ENCODE results near the gene MAZ. TPM values are rescaled to one million over a fixed set of nuclear protein-coding genes. Genes with fewer than 3 reads are reported as not detected.
A peak's percentile ranks its signal among the peaks of the same experiment; 100 is the strongest.

MAZ gene
- polyA plus RNA-seq, 10 donors = 191 to 282 (median 243) TPM

DNA sequence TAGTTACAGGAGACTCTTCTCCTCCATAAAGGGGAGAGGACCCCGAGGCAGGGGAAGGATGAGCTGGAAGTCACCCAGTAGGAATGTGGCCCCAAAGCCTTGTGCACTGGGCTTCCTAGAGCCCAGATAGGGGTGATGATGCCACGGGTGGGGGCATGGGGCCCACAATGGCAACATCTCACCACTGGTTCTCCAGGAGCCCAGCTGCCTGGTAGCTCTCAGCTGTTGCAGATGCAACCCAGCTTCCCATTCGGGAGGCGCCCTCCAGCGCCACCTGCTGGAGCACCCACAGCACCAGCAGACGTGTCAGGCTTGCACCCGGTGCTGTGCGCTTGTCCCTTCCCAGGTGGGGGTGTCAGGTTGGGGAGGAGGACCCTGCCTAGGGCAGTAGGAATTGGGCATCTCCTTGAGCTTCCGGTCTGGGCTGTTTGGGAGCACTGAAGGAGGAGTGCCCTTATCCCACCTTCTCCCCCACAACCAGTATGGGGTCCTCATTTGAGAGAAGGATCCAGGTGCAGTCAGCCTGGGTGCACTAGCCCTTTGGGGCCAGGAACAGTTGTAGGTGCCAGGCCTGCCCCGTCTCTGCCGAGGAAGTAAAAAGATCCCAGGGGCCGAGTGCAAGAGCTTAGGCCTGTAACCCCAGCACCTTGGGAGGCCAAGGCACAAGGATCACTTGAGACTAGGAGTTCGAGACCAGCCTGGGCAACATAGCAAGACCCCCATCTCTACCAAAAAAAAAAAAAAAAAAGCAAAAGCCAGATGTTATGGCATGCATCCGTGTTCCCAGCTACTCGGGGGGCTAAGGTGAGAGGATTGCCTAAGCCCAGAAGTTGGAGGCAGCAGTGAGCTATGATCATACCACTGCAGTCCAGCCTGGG lies 42.3 kb downstream of the MAZ start:
- DNase-seq = peak; percentile 38 to 68 (median 58)

DNA sequence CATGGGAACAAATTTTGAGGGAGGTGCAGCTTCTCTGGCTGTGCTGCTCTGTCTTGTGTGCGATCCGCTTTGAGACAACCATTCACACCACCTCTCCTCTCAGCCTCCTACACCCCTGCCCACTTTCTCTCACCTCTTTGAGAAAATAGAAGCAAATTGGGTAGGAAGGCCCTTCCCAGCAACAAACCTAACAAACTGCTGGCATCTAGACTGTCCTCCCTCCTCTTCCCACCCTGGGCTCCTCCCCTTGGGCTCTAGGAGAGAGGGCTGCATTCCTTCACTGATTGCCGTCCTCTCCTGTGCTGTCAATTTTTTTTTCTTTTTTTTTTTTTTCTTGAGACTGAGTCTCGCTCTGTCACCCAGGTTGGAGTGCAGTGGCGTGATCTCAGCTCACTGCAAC lies 43.2 kb downstream of the MAZ start:
- DNase-seq = no peak

DNA sequence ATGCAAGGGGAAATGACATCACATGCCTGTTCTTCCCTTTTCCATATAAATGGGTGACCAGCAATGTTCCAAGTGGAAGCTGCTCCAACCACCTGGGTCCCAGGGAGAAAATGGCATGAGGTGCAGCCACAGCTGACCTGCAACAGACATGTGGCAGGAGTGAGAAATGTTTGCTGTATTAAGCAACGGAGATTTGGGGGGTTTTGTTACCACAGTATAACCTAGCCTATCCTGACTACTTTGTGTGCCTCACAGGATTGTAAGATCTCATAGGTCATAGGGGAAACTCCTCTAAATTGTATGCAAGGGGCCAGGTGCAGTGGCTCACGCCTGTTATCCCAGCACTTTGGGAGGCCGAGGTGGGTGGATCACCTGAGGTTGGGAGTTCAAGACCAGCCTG lies 44.7 kb downstream of the MAZ start:
- no peak for DNase-seq

DNA sequence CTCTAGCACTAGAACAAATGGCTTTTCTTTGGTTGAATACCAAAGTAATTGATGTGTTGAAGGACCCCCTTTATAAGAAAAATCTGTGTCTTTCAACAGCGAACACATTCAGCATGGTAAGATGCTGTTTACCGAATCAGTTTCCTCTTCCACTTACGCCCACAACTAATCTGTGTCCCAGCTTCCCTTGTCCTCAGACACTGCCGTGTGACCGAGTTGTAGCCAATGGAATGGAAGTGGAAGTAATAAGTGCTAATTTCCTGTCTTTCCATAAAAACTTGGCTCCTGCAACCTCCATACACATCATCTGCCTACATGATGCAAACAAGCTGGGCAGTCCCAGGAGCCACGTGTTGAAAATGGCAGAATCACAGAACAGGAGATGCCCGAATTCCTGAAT lies 46.3 kb downstream of the MAZ start:
- DNase-seq = peak in 2 of 3 donors; percentile 38 to 56

DNA sequence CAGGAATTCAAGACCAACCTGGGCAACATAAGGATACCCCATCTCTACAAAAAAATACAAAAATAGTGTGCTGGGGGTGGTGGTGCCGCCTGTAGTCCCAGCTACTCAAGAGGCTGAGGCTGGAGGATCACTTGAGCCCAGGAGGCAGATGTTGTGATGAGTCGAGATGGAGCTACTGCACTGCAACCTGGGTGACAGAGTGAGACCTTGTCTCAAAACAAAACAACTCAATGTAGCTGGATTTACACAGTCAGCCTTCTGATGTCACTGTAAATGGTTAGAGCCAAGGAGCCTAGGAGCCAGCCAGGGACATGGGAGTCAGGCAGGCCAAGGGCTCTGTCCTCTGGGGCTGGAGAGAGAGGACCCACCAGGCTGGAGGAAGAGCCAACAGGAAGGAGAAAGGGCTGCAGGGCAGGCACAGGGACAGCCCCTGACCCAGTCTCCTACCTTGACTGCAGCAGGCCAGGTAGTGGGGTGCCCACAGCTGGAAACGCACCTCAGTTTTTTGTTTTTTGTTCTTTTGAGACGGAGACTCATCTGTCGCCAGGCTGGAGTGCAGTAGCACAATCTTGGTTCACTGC lies 48.3 kb downstream of the MAZ start:
- DNase-seq = no peak

DNA sequence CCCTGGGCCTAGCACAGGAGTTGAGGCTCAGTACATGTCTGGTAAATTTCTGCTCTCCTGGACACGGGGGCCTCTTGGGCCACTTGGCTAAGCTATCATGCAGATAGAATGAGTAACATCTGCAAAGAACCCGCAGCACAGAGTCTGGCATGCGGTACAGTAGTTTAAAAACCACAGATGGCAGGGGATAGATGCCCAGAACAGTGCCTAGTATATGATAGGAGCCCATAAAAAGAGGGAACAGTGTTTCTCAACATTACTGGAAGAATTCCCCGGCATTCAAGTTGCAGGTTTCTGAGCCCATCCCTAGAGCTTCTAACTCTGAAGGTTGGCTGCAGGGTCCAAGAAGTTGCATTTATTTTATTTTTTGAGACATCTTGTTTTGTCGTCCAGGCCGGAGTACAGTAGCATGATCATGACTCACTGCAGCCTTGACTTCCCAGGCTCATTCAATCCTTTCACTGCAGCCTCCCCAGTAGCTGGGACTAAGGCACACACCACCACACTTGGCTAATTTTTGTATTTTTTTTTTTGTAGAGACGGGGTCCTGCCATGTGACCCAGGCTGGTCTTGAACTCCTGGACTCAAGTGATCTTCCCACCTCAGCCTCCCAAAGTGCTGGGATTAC lies 50.9 kb downstream of the MAZ start:
- no peak for DNase-seq

DNA sequence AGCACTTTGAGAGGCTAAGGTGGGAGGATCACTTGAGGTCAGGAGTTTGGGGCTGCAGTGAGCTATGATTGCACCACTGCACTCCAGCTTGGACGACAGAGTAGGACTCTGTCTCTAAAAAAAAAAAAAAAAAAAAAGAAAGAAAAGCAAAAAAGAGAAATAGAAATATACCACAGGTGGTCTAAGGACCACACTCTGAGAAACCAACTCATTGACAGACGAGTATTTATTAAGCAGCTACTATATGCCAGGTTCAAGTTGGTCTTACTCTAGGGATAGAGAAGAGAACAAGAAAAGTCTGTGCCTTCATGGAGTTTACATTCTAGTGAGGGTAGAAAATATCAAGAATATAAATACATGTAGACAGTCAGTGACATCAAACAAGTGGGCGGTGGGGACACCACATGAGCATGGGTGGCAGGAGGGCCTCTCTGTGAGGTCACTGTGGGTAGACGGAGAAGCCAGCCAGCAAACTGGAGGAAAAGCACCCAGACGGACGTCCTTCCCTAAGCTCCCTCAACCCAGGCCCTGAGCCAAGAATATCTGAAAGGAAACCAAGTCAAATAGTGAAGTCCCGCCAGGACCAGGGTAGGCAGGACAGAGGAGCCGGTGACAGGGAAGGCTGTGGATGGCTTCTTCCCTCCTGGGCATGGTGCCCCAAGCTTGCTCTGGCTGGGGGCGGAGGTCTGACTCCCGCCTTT lies 52.0 kb downstream of the MAZ start:
- DNase-seq = no peak

DNA sequence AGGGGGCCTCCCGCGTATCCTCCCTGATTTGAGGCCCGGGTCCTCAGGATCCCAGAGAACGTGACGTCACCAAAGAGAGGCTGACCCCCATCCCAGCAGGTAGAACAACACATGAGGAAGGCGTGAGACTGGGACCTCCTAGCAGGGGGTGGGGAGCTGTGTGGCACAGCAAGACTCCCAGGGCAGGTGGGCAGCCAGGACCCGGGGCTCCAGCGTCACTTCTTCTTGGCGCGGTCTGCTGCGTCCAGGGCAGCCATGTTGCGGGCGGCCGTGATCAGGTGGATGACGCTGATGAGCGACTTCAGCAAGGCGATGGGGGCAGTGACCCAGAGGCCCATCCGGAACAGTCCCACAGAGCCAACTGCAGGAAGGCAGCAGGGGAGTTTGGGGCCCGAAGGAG lies 52.6 kb downstream of the MAZ start:
- DNase-seq = no peak

DNA sequence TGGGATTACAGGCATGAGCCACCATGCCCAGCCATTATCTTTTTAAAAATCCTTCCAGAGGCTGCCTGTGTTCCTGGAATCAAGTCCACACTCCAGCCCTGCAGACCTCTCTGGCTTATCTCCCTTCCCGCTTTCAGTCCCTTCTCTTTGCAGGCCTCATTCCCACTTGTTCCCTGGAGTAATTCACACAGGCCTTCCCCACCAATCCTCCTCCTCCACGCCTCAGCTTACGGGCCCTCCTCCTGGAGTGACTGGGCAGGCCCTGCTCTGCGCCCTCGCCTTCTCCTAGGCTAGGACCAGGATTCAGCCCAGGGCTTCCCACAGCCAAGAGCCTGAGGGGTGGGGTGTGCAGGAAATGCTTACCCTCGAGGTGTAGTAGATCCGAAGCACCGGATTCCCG lies 53.9 kb downstream of the MAZ start:
- no peak for DNase-seq

Other genes with a start within 250 kb of the MAZ start
- gene SPN, start 143.3 kb upstream of the MAZ start, polyA plus RNA-seq (ENCODE audit: insufficient read length in 10 of 10) = 1 to 10 TPM in 6 of 10 donors, under 1 TPM in 4; 0.51 to 5.1 (median 1.2) TPM
- gene QPRT, start 127.3 kb upstream of the MAZ start, polyA plus RNA-seq (ENCODE audit: insufficient read length in 10 of 10) = 10 to 100 TPM; 47.6 to 64.3 (median 57.5) TPM
- 1 to 10 TPM in 1 of 10 donors, under 1 TPM in 9; 0.10 to 3.2 (median 0.26) TPM for gene C16orf54, start 60.5 kb upstream of the MAZ start, polyA plus RNA-seq (ENCODE audit: insufficient read length in 10 of 10)
- gene ZG16, start 28.3 kb upstream of the MAZ start, polyA plus RNA-seq (ENCODE audit: insufficient read length in 10 of 10) = under 1 TPM in 1 of 10 donors, not detected in 9; 0.07 TPM
- 10 to 100 TPM; 25.2 to 51.3 (median 29.4) TPM for gene KIF22, start 15.8 kb upstream of the MAZ start, polyA plus RNA-seq (ENCODE audit: insufficient read length in 10 of 10)
- gene PRRT2, start 5.7 kb downstream of the MAZ start, polyA plus RNA-seq (ENCODE audit: insufficient read length in 10 of 10) = 10 to 100 TPM in 9 of 10 donors, 1 to 10 TPM in 1; 8.4 to 28.3 (median 12.6) TPM
- 10 to 100 TPM; 21.5 to 37.3 (median 28.2) TPM for gene PAGR1, start 9.6 kb downstream of the MAZ start, polyA plus RNA-seq (ENCODE audit: insufficient read length in 10 of 10)
- 10 to 100 TPM; 15.8 to 31.4 (median 18.7) TPM for gene MVP, start 13.9 kb downstream of the MAZ start, polyA plus RNA-seq (ENCODE audit: insufficient read length in 10 of 10)
- 10 to 100 TPM; 31.4 to 50.1 (median 38.6) TPM for gene CDIPT, start 56.7 kb downstream of the MAZ start, polyA plus RNA-seq (ENCODE audit: insufficient read length in 10 of 10)
- 1 to 10 TPM in 9 of 10 donors, under 1 TPM in 1; 0.87 to 4.2 (median 1.8) TPM for gene SEZ6L2, start 93.0 kb downstream of the MAZ start, polyA plus RNA-seq (ENCODE audit: insufficient read length in 10 of 10)
- gene ASPHD1, start 94.0 kb downstream of the MAZ start, polyA plus RNA-seq (ENCODE audit: insufficient read length in 10 of 10) = under 1 TPM; 0.19 to 0.79 (median 0.46) TPM
- 10 to 100 TPM in 5 of 10 donors, 1 to 10 TPM in 5; 7.8 to 14.5 (median 9.9) TPM for gene KCTD13, start 119.7 kb downstream of the MAZ start, polyA plus RNA-seq (ENCODE audit: insufficient read length in 10 of 10)
- gene TMEM219, start 155.6 kb downstream of the MAZ start, polyA plus RNA-seq (ENCODE audit: insufficient read length in 10 of 10) = 10 to 100 TPM; 54.7 to 68.3 (median 61.6) TPM
- 10 to 100 TPM; 25.1 to 39.2 (median 32.9) TPM for gene TAOK2, start 167.3 kb downstream of the MAZ start, polyA plus RNA-seq (ENCODE audit: insufficient read length in 10 of 10)
- gene HIRIP3, start 189.1 kb downstream of the MAZ start, polyA plus RNA-seq (ENCODE audit: insufficient read length in 10 of 10) = 10 to 100 TPM in 9 of 10 donors, 1 to 10 TPM in 1; 9.5 to 19.3 (median 12.7) TPM
- gene INO80E, start 189.7 kb downstream of the MAZ start, polyA plus RNA-seq (ENCODE audit: insufficient read length in 10 of 10) = 10 to 100 TPM; 26.6 to 41.4 (median 30.4) TPM
- 1 to 10 TPM in 4 of 10 donors, under 1 TPM in 6; 0.48 to 1.8 (median 0.92) TPM for gene DOC2A, start 204.5 kb downstream of the MAZ start, polyA plus RNA-seq (ENCODE audit: insufficient read length in 10 of 10)
- gene C16orf92, start 216.7 kb downstream of the MAZ start, polyA plus RNA-seq (ENCODE audit: insufficient read length in 10 of 10) = not detected
- gene TLCD3B, start 224.7 kb downstream of the MAZ start, polyA plus RNA-seq (ENCODE audit: insufficient read length in 10 of 10) = 1 to 10 TPM in 3 of 10 donors, under 1 TPM in 7; 0.44 to 1.9 (median 0.95) TPM

Data from muscle of back (tissue), 11 donors.